Body of pancreas (tissue), 4 donors: ENCODE data around the gene NR3C2.

ENCODE experiments used
- POLR2A ChIP-seq, 3 donors: fragments of 450-650 bp; IDR thresholded peaks; one replicate each; pipeline ENCODE4 v1.6.1; 2016; ENCODE audit warnings: antibody characterized with exemption in 3 of 3, mild to moderate bottlenecking in 2 of 3
- TF ChIP-seq, protein P1 (sequence below), 7 experiments: fragments of 450-650 bp in 4 of 7; fragments of 200-600 bp in 3 of 7; sonication (generic) in 3 of 7; IDR thresholded peaks; one replicate each; pipeline ENCODE4 v1.5.1; 2016 to 2019; ENCODE audit warnings: antibody characterized with exemption in 7 of 7

DNA sequence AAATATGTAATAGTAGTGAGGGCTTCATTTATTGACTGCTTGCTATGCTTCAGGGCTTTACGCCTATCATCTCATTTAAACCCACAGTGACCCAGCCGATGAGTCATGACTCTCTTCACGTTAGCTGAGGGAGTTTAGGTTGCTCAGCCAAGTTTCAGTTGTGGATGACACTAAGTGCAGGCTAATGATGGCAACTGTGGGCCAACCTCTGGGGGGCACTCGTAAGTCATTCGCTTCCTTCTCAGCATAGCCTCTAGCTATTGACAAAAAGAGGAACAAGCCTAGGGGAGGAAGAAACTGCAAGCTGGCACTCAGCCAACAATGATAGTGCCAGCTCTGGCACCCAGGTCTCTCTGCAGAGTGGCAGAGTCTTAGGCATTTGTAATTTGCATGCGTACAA is 385.3 kb downstream of the NR3C2 start:
- TF ChIP-seq POLR2A (IDR thresholded peaks at IDR 0.05) = no peak
- TF ChIP-seq, protein P1, sequence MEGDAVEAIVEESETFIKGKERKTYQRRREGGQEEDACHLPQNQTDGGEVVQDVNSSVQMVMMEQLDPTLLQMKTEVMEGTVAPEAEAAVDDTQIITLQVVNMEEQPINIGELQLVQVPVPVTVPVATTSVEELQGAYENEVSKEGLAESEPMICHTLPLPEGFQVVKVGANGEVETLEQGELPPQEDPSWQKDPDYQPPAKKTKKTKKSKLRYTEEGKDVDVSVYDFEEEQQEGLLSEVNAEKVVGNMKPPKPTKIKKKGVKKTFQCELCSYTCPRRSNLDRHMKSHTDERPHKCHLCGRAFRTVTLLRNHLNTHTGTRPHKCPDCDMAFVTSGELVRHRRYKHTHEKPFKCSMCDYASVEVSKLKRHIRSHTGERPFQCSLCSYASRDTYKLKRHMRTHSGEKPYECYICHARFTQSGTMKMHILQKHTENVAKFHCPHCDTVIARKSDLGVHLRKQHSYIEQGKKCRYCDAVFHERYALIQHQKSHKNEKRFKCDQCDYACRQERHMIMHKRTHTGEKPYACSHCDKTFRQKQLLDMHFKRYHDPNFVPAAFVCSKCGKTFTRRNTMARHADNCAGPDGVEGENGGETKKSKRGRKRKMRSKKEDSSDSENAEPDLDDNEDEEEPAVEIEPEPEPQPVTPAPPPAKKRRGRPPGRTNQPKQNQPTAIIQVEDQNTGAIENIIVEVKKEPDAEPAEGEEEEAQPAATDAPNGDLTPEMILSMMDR (IDR thresholded peaks at IDR 0.05) = peak in 2 of 7 experiments; percentile 8 to 23
